Astrocyte (in vitro differentiated cells and primary cell): ENCODE results near the gene MSL2. TPM values are rescaled to one million over a fixed set of nuclear protein-coding genes. Genes with fewer than 3 reads are reported as not detected.
"Not testable (repeated sequence)": the region's sequence is repeated elsewhere in the genome, so short reads cannot be mapped to it uniquely, and the experiment has no call there.

Source experiments
- DNase-seq: peaks from one replicate; pipeline ENCODE4 v3.0.0-alpha.2; 2010; ENCODE audit warnings: low read depth
- FAIRE-seq: peaks from 2 replicates; lab custom pipeline; 2011; peaks lifted over from hg19 to GRCh38; lab: Jason Lieb, UNC
- H2AFZ ChIP-seq: 2 replicates; pipeline ENCODE4 v1.6.0; 2012; ENCODE audit warnings: low read depth, low read length, inconsistent platforms
- H3K27ac ChIP-seq: 2 replicates; pipeline ENCODE4 v1.5.1; 2011; ENCODE audit warnings: low read depth, low read length, inconsistent platforms
- H3K27me3 ChIP-seq: 2 replicates; pipeline ENCODE4 v1.6.0; 2011; ENCODE audit warnings: low read length, inconsistent platforms; ENCODE audit not compliant: insufficient read depth
- H3K36me3 ChIP-seq: 2 replicates; pipeline ENCODE4 v1.5.1; 2011; ENCODE audit warnings: low read length, inconsistent platforms; ENCODE audit not compliant: insufficient read depth
- H3K4me1 ChIP-seq: 2 replicates; pipeline ENCODE4 v1.5.1; 2011; ENCODE audit warnings: low read length, inconsistent platforms; ENCODE audit not compliant: insufficient read depth
- H3K4me2 ChIP-seq: 2 replicates; pipeline ENCODE4 v1.6.0; 2012; ENCODE audit warnings: low read length, inconsistent platforms
- H3K4me3 ChIP-seq: 2 replicates; pipeline ENCODE4 v1.5.1; 2011; ENCODE audit warnings: low read depth, mild to moderate bottlenecking, low read length, inconsistent platforms; ENCODE audit not compliant: insufficient read depth
- H3K79me2 ChIP-seq: 2 replicates; pipeline ENCODE4 v1.6.0; 2012; ENCODE audit warnings: mild to moderate bottlenecking, low read length, inconsistent platforms; ENCODE audit not compliant: insufficient read depth
- H3K9ac ChIP-seq: 2 replicates; pipeline ENCODE4 v1.6.0; 2012; ENCODE audit warnings: mild to moderate bottlenecking, low read length, inconsistent platforms
- H3K9me3 ChIP-seq: 2 replicates; pipeline ENCODE4 v1.5.1; 2012; ENCODE audit warnings: low read depth, mild to moderate bottlenecking, low read length, inconsistent platforms; ENCODE audit not compliant: insufficient read depth
- H4K20me1 ChIP-seq: 2 replicates; pipeline ENCODE4 v1.6.0; 2012; ENCODE audit warnings: low read length, inconsistent platforms; ENCODE audit not compliant: insufficient read depth
- H3K27ac Mint-ChIP-seq: one replicate; pipeline ENCODE4 v1.8.0; 2021; ENCODE audit warnings: mild to moderate bottlenecking, mixed read lengths; ENCODE audit not compliant: unreplicated experiment
- H3K27me3 Mint-ChIP-seq: one replicate; pipeline ENCODE4 v1.8.0; 2021; ENCODE audit warnings: low read depth, mixed read lengths; ENCODE audit not compliant: unreplicated experiment
- H3K36me3 Mint-ChIP-seq: one replicate; pipeline ENCODE4 v1.8.0; 2021; ENCODE audit warnings: low read depth, mixed read lengths; ENCODE audit not compliant: unreplicated experiment
- H3K4me1 Mint-ChIP-seq: one replicate; pipeline ENCODE4 v1.8.0; 2021; ENCODE audit warnings: low read depth, mixed read lengths; ENCODE audit not compliant: unreplicated experiment
- H3K4me3 Mint-ChIP-seq: one replicate; pipeline ENCODE4 v1.8.0; 2021; ENCODE audit warnings: mild to moderate bottlenecking, moderate library complexity, mixed read lengths; ENCODE audit not compliant: unreplicated experiment
- H3K9me3 Mint-ChIP-seq: one replicate; pipeline ENCODE4 v1.8.0; 2021; ENCODE audit warnings: mild to moderate bottlenecking, mixed read lengths; ENCODE audit not compliant: unreplicated experiment
- EZH2 ChIP-seq: IDR thresholded peaks from 2 replicates; pipeline ENCODE4 v1.6.1; 2012; ENCODE audit warnings: mild to moderate bottlenecking, low read length, inconsistent platforms; ENCODE audit not compliant: insufficient read depth
- total RNA-seq: library from RNA; stranded (reverse); gene quantifications from 2 replicates; pipeline ENCODE4 v1.2.1, GENCODE V29; 2021
- TF ChIP-seq, protein P1 (sequence below): IDR thresholded peaks from 2 replicates; pipeline ENCODE4 v1.5.1; 2011; ENCODE audit warnings: low read depth, mild to moderate bottlenecking, inconsistent platforms, low read length, moderate library complexity; ENCODE audit not compliant: insufficient read depth

Gene MSL2
- total RNA-seq, 1 donor from 2014 or later: 20.1 TPM

DNA sequence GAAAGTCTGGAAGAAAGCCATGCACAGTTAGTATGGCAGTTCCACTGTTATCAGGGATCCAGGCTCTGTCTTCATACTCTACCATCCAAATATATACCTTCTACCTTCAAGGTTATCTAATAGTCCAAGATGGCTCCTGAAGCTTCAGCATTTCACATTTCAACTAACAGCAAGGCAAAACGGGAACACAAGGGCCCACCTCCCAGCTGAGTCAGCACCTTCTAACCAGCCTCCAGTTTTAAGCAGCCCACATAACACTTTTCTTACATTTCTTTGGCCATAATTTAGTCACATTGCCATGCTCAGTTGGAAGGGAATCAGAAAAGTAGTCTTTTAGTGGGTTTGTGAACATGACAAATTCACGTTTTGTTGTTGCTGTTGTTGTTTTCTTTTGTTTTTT is 15.4 kb upstream of the MSL2 start:
- Histone ChIP-seq H3K27ac (no peak overlapping the region), H3K4me2 (no peak overlapping the region), H3K9me3 (no peaks in the 10 kb centered on the region), H3K9ac (no peak overlapping the region), H3K4me1 (no peaks in the 10 kb centered on the region), H4K20me1 (no peaks in the 10 kb centered on the region), H3K79me2 (no peaks in the 10 kb centered on the region), H2AFZ (no peak overlapping the region), H3K27me3 (no peaks in the 10 kb centered on the region), H3K4me3 (no peak overlapping the region), H3K36me3 (no peaks in the 10 kb centered on the region)
- no peak overlapping the region for H3K27ac Mint-ChIP-seq
- FAIRE-seq: no peak
- no peak for DNase-seq
- peaks cover 4% of the 10 kb centered on the region for H3K27me3 Mint-ChIP-seq
- peaks cover 11% of the 10 kb centered on the region for H3K4me1 Mint-ChIP-seq
- no peak overlapping the region for H3K4me3 Mint-ChIP-seq
- TF ChIP-seq EZH2: no peak
- TF ChIP-seq, protein P1, sequence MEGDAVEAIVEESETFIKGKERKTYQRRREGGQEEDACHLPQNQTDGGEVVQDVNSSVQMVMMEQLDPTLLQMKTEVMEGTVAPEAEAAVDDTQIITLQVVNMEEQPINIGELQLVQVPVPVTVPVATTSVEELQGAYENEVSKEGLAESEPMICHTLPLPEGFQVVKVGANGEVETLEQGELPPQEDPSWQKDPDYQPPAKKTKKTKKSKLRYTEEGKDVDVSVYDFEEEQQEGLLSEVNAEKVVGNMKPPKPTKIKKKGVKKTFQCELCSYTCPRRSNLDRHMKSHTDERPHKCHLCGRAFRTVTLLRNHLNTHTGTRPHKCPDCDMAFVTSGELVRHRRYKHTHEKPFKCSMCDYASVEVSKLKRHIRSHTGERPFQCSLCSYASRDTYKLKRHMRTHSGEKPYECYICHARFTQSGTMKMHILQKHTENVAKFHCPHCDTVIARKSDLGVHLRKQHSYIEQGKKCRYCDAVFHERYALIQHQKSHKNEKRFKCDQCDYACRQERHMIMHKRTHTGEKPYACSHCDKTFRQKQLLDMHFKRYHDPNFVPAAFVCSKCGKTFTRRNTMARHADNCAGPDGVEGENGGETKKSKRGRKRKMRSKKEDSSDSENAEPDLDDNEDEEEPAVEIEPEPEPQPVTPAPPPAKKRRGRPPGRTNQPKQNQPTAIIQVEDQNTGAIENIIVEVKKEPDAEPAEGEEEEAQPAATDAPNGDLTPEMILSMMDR: no peak
- H3K36me3 Mint-ChIP-seq: no peaks in the 10 kb centered on the region
- H3K9me3 Mint-ChIP-seq: peaks cover 3% of the 10 kb centered on the region

DNA sequence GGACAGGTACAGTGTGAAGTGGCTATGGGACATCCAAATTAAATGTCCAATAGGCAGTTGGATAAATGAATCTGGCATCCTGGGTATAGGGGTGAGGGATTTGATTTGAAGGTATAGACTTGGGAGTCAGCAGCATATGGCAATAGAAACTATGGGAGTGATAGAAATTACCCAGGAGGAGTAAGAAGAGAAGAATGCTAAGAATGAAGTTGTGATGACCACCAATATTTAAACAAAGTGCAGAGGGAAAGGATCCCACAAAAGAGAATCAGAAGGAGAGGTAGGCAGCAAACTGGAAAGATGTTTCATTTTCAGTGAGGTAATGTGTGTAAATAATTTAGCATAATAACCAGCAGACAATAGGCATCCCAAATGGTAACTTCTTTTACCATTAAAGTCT is 13.8 kb upstream of the MSL2 start:
- Mint-ChIP-seq H3K4me1 (peaks cover 11% of the 10 kb centered on the region), H3K4me3 (no peak overlapping the region), H3K27ac (peak overlapping the region; percentile 1), H3K27me3 (peaks cover 2% of the 10 kb centered on the region), H3K36me3 (no peaks in the 10 kb centered on the region), H3K9me3 (peaks cover 3% of the 10 kb centered on the region)
- TF ChIP-seq, protein P1: no peak
- TF ChIP-seq EZH2: no peak
- Histone ChIP-seq H2AFZ (no peak overlapping the region), H3K79me2 (no peaks in the 10 kb centered on the region), H3K9ac (no peak overlapping the region), H3K4me2 (peak overlapping the region; percentile 55), H3K27ac (no peak overlapping the region), H3K9me3 (no peaks in the 10 kb centered on the region), H3K4me1 (no peaks in the 10 kb centered on the region), H3K4me3 (no peak overlapping the region), H3K27me3 (no peaks in the 10 kb centered on the region), H4K20me1 (no peaks in the 10 kb centered on the region), H3K36me3 (no peaks in the 10 kb centered on the region)
- peak; percentile 69 for DNase-seq
- FAIRE-seq: peak; percentile 81

DNA sequence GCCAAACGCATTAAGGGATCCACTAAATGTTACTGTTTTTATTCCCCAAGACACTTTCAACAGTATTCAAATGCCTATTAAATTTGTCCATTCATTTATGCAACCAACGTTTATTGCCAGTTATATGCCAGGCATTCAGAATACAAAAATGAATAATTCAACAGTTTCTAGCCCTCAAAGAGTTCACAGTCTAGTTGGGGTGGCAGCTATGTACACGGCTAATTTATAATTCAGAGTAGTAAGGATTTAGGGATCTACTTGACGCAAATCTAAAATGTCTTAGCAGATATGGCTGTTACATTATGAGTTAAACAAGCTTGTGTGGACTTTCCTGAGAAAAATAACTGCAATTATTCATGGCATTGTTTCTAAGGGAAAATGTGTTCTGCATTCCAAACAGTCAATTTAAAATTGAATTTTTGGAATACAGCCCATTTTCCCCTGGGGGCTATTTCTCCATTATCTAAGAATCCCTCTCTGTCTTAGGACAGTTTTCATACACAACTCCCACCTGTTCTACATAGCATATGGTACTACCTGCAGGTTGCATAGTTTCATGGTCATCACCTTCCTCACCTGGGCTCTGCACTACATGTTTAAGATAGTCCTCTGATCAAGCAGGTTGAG is 11.5 kb upstream of the MSL2 start:
- Mint-ChIP-seq H3K9me3 (peaks cover 3% of the 10 kb centered on the region), H3K27me3 (no peaks in the 10 kb centered on the region), H3K4me3 (no peak overlapping the region), H3K27ac (no peak overlapping the region), H3K36me3 (no peaks in the 10 kb centered on the region), H3K4me1 (peaks cover 11% of the 10 kb centered on the region)
- Histone ChIP-seq H3K36me3 (no peaks in the 10 kb centered on the region), H3K9ac (no peak overlapping the region), H3K4me2 (no peak overlapping the region), H3K9me3 (no peaks in the 10 kb centered on the region), H4K20me1 (no peaks in the 10 kb centered on the region), H3K27me3 (no peaks in the 10 kb centered on the region), H3K4me3 (no peak overlapping the region), H3K4me1 (no peaks in the 10 kb centered on the region), H3K79me2 (no peaks in the 10 kb centered on the region), H2AFZ (no peak overlapping the region), H3K27ac (no peak overlapping the region)
- DNase-seq (no peak), FAIRE-seq (no peak)
- TF ChIP-seq, protein P1: no peak
- no peak for TF ChIP-seq EZH2

DNA sequence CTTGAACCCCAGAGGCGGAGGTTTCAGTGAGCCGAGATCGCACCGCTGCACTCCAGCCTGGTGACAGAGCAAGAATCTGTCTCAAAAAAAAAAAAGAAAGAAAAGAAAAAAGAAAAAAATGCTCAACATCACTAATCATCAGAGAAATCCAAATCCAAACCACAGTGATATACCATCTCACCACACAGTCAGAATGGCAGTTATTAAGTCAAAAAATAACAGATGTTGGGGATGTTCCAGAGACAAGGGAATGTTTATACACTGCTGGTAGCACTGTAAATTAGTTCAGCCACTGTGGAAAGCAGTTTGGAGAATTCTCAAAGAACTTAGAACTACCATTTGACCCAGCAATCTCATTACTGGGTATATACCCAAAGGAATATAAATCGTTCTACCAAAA is 3.1 kb upstream of the MSL2 start:
- not testable (repeated sequence) for H3K4me1 Mint-ChIP-seq, H3K27ac ChIP-seq, H3K4me3 Mint-ChIP-seq, H3K27me3 Mint-ChIP-seq, H3K4me3 ChIP-seq, DNase-seq, H3K27ac Mint-ChIP-seq, H3K9ac ChIP-seq, H3K9me3 ChIP-seq, H3K27me3 ChIP-seq, H3K36me3 Mint-ChIP-seq, H2AFZ ChIP-seq, H3K4me2 ChIP-seq, H3K36me3 ChIP-seq, H3K9me3 Mint-ChIP-seq, FAIRE-seq, H3K4me1 ChIP-seq
- Histone ChIP-seq H3K79me2 (peaks cover 19% of the 10 kb centered on the region), H4K20me1 (peaks cover 10% of the 10 kb centered on the region)
